ENCODE measurements around the gene BST1.

GRCh38 chr4:15751153-15751552, 48.3 kb downstream of the BST1 start:
- TF ChIP-seq, protein P1, sequence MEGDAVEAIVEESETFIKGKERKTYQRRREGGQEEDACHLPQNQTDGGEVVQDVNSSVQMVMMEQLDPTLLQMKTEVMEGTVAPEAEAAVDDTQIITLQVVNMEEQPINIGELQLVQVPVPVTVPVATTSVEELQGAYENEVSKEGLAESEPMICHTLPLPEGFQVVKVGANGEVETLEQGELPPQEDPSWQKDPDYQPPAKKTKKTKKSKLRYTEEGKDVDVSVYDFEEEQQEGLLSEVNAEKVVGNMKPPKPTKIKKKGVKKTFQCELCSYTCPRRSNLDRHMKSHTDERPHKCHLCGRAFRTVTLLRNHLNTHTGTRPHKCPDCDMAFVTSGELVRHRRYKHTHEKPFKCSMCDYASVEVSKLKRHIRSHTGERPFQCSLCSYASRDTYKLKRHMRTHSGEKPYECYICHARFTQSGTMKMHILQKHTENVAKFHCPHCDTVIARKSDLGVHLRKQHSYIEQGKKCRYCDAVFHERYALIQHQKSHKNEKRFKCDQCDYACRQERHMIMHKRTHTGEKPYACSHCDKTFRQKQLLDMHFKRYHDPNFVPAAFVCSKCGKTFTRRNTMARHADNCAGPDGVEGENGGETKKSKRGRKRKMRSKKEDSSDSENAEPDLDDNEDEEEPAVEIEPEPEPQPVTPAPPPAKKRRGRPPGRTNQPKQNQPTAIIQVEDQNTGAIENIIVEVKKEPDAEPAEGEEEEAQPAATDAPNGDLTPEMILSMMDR (IDR thresholded peaks at IDR 0.05; ENCODE audit: insufficient read depth, low read length, poor library complexity, severe bottlenecking): no peak
- TF ChIP-seq EZH2phosphoT487 (conservative IDR thresholded peaks at IDR 0.05; ENCODE audit: low read length): no peak
